ENCODE measurements around the gene AKIRIN2.

The AKIRIN2 gene

DNA sequence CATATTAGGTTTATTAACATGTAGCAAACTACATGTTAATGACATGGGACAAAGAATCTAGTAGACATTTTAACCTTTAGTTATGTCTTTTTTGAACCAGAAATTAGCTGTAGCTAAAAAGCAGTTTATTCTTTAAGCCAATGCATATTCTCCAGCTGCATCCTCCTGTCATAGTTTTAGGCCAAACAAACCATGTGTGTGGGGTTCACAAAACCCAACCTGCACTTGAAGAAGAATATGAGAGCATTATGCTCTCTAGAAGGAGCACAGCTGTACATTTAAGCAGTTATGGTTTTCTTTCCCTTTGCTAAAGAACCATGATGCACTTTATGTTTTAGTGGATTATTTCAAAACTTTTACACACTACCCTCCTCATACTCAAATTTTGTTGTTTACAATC, 46.2 kb downstream of the AKIRIN2 start:
- no peak for DNase-seq (ENCODE audit: low read depth in 2 of 2)

DNA sequence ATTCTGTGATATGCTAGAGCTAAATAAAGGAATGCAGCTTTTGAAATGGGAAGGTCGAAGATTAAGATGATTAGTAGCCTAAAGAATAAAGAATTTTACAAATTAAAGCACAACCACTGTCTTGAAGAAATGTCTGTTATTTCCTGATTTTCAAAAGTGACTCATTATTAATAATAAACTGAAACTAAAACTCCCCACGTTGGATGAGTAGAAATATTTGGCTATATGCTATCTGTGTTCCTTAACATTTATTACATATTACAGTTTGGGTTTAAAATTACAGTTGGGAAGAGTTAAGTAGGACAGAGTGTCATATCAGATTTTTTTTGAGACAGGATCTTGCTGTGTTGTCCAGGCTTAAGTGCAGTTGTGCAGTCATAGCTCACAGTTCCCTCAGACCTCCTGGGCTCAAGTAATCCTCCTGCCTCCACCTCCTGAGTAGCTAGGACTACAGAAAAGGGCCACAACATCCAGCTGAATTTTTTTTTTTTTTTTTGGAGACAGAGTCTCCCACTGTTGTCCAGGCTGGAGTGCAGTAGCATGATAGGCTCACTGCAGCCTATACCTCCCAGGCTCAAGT, 47.1 kb downstream of the AKIRIN2 start:
- no peak for DNase-seq (ENCODE audit: low read depth in 2 of 2)

DNA sequence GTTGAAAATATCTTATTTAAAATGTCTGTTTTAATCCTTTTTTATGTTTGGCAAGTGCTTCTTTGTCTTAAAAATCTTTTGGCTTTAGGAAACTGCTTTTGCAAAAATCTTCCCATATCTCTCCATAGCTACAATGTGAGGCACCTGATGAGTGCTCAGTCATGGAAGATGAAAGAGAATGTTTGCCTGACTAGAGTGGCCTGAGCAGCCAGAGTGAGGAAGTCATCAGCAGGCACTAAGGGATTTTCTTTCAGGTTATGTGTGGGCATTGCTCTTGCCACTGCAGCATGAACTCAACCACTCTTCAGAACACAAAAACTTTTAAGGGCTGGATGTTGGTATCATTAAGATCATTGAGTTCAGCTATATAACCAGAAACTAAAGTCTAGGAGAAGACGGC, 47.9 kb downstream of the AKIRIN2 start:
- DNase-seq (ENCODE audit: low read depth in 2 of 2): no peak

DNA sequence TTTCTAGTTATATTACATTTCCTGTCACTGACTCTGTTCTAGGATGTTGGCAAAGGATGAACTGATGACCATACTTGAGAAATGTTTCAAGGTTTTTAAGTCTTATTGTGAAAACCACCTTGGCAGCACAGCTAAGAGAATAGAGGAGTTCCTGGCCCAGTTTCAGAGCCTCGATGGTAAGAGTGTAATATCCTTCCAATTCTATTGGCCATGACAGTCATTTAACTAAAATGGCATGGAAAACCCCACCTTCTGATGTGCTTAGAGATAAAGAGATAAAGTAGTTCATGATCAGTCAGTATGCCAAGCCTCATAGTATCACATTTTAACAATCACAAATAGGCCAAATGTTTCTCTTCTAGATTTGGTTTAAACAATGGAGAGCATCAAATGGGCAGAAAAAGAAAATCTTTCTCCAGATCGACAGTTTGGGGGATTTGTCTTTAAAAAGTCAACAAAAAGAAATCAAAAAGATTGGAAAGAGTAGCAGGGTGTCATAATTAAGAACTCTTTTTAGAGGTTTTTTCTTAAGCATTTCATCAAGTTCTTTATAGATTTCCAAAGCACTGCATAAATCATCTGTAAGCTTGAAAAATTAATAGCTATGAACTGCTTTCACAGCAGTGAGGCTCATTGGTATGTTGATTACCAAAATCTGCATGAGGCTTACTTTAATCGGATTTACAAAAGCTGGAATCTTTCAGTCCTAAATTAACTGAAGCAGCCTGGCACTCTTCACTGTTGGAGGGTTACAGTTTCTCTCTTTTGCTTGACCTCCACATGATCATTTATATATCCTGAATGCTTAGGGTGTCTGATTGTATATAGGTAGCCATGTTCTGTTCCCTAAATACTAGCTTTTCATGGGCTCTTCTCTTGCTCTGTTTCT, 48.7 kb downstream of the AKIRIN2 start:
- no peak for DNase-seq (ENCODE audit: low read depth in 2 of 2)

DNA sequence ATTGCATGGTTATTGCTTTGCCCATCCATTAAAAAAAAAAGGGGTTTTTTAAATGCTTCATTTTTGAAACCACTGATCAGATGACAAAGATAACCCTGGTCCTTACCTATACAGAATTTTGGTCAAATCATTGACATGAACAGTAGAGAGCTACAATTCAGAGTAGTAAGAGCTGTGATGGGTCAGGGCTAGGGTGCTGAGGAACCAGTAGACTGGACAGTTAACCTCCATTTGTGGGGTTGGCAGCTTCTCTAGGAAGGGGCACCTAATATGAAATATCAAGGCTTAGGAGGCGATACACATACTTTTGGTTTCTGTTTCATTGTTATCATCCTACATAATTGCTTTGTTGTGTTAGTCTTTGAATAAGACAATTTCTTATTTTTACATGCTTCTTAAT, 57.0 kb downstream of the AKIRIN2 start:
- DNase-seq (ENCODE audit: low read depth in 2 of 2): no peak

DNA sequence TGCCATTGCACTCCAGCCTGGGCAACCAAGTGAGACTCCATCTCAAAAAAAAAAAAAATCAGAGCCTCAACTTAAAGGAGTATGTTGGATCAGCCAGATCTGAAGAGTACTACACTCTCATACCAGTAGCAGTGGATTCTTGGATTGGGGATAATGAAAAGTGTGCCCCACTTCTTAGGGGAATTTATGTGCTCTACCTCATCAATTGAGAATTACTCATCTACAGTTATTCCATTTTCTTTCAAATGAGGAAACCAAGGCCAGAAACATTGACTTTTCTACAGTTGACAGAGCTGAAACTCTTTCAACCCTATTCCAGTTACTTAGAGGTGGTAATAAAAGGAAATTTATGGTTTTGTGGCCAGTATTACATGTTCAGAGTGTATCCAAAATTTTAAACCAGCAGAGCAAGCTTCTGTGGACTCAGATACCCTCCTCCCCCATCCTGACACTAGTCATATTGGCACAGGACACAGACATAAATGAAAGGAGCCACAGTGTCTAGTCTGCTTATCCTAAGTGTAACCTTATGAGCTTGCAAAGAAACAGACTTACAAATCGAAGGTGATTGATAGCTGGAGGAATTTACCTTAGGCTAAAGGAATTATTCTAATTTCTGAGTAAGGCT, 60.9 kb downstream of the AKIRIN2 start:
- no peak for DNase-seq (ENCODE audit: low read depth in 2 of 2)

DNA sequence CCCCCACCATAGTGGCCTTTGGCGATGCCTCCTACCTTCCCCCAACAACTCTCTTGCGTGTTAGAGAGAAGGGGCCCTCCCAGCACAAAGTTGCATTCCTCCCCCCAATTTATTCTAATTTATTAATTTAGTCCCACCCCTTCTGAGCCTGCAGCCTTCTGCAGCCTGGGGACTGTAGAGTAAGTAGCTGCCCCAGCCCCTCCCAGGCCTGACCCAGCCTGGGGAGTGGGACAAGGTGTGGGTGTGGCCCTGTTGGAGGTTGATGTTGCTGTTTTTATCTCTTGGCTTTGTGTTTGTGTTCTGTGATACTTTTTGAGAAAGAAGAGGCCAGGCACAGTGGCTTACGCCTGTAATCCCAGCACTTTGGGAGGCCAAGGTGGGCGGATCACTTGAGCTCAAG, 62.7 kb downstream of the AKIRIN2 start:
- no peak for DNase-seq (ENCODE audit: low read depth in 2 of 2)

DNA sequence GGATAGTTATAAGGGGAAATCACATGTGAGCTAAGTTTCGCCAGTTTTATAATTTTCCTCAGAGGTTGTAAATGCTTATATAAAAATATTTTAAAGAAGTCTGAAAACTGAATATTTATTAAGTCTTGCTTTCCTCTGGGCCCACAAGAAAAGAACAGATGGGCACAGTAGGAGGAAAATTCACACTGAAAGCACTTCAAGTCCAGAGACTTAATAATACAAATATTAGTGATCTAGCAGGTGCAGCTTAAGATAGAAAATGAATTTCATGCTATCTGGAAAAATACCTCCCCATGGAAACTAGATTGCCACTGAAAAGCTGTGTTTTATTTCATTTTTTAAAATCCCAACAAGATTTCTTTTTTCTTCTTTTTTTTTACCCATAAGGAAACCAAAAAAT, 64.9 kb downstream of the AKIRIN2 start:
- no peak for DNase-seq (ENCODE audit: low read depth in 2 of 2)

DNA sequence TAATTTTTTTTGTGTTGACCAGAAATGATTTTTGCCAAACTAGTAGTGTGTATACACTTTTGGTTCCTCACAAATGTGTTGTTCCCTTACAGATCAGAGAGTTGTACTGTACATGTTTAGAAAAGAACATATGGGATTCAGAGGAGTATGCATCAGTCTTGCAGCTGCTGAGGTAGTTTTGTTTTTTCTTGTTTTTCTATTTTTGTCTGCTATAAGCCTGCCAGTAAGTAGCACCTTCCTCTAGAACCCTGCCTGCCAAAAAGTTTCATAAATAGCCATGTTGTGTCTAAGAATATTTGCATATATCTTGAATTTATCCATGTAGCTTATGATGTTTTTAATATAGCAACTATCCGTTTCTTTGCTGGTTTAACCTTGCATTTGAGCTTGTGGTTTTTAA, 65.7 kb downstream of the AKIRIN2 start:
- no peak for DNase-seq (ENCODE audit: low read depth in 2 of 2)

DNA sequence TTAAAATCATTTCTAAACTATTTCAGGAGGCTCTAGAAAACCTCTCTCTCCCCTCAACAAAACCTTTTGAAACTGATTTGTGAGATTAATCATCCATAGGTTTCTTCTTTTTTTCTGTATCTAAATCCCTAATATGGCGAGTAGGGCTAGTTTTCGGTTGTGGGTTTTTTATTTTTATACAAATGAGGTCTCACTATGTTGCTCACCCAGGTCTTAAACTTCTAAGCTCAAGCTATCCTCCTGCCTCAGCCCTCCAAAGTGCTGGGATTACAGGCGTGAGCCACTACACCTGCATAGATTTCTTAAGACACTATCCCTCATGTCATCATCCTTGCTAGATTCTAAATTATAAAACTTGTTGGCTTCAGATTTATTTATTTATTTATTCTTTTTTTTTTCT, 68.2 kb downstream of the AKIRIN2 start:
- no peak for DNase-seq (ENCODE audit: low read depth in 2 of 2)

DNA sequence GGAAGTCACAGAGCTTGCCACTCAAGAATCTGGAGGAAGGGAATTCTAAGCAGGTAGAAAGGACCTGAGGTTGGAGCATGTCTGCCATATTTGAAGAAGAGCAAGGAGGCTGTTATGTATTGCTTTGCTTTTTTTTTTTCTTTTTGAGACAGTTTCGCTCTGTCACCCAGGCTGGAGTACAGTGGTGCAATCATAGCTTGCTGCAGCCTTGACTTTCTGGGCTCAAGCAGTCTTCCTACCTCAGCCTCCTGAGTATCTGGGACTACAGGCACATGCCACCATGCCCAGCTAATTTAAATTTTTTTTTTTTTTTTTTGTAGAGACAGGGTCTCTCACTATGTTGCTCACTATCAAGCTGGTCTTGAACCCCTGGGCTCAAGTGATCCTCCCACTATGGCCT, 71.3 kb downstream of the AKIRIN2 start:
- no peak for DNase-seq (ENCODE audit: low read depth in 2 of 2)

DNA sequence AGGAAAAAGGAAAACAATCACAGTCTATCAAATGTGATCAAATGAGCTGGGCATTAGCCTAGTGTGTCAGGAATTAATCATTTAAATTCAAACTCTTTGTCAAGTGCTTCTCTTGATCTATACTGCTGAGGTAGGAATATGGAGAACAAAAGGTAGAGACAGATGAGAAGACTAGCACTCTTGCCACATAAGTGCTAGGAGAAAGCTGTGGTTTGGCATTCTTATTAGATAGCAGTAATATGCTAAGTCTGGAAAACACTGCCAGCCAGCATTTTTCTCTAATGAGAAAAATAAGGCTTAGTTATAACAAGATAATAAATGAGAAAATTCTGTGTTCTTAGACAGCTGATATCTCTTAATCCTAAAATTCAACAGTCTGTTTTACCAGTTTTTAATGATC, 73.2 kb downstream of the AKIRIN2 start:
- no peak for DNase-seq (ENCODE audit: low read depth in 2 of 2)

DNA sequence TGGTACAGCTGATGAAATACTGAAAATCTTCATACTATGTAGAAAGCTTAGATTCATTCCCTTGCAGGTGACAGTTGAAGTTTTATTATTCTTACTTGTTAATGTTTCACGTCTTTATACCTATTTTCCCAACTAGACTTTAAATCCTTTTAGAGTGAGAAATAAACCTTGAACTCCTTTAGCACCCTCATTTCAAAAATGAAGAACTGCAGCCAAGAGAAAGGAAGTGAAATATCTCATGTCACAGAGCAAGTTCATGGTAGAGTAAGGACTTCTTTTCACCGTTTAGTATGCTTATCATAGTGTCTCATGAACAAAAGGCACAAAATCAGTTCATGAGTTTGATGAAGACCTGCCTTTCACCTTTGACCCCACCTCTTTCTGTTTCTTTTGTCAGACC, 73.6 kb downstream of the AKIRIN2 start:
- DNase-seq (ENCODE audit: low read depth in 2 of 2): no peak
